GM18499 (cell line): ENCODE measurements around the gene CDKAL1.
A peak's percentile ranks its signal among the peaks of the same experiment; 100 is the strongest.
"Not testable (repeated sequence)": the region's sequence is repeated elsewhere in the genome, so short reads cannot be mapped to it uniquely, and the experiment has no call there.

Source experiments
- ATAC-seq: cut with Tn5 transposase; IDR thresholded peaks from one replicate; pipeline ENCODE4 v1.9.1; 2021; ENCODE audit warnings: moderate number of reproducible peaks; ENCODE audit not compliant: insufficient read depth, unreplicated experiment

Gene CDKAL1

GRCh38 chr6:21240709-21241108 lies 706.5 kb downstream of the CDKAL1 start:
- ATAC-seq, result no peak

- ATAC-seq, result no peak
Measured at GRCh38 chr6:21241231-21242130, 707.2 kb downstream of the CDKAL1 start.

GRCh38 chr6:21244897-21245470 lies 710.7 kb downstream of the CDKAL1 start:
- no peak for ATAC-seq

GRCh38 chr6:21245488-21245887 lies 711.2 kb downstream of the CDKAL1 start:
- no peak for ATAC-seq

- ATAC-seq, result no peak
Measured at GRCh38 chr6:21246075-21246474, 711.8 kb downstream of the CDKAL1 start.

GRCh38 chr6:21254460-21254859 lies 720.2 kb downstream of the CDKAL1 start:
- not testable (repeated sequence) for ATAC-seq

GRCh38 chr6:21256197-21256596 lies 721.9 kb downstream of the CDKAL1 start:
- no peak for ATAC-seq

GRCh38 chr6:21257125-21257524 lies 722.9 kb downstream of the CDKAL1 start:
- ATAC-seq, result no peak

GRCh38 chr6:21258665-21259064 lies 724.4 kb downstream of the CDKAL1 start:
- ATAC-seq, result no peak

GRCh38 chr6:21259660-21260059 lies 725.4 kb downstream of the CDKAL1 start:
- ATAC-seq, result no peak

GRCh38 chr6:21262504-21262903 lies 728.2 kb downstream of the CDKAL1 start:
- ATAC-seq, result no peak

GRCh38 chr6:21263531-21264287 lies 729.5 kb downstream of the CDKAL1 start:
- peak; percentile 57 for ATAC-seq

GRCh38 chr6:21264288-21265033 lies 730.2 kb downstream of the CDKAL1 start:
- no peak for ATAC-seq

GRCh38 chr6:21265034-21265729 lies 730.9 kb downstream of the CDKAL1 start:
- ATAC-seq, result no peak

GRCh38 chr6:21265730-21266044 lies 731.4 kb downstream of the CDKAL1 start:
- ATAC-seq, result no peak

GRCh38 chr6:21270636-21271201 lies 736.5 kb downstream of the CDKAL1 start:
- ATAC-seq, result no peak

GRCh38 chr6:21271428-21272155 lies 737.3 kb downstream of the CDKAL1 start:
- ATAC-seq, result no peak

- ATAC-seq, result no peak
Measured at GRCh38 chr6:21273451-21273850, 739.2 kb downstream of the CDKAL1 start.

- no peak for ATAC-seq
Measured at GRCh38 chr6:21274851-21275250, 740.6 kb downstream of the CDKAL1 start.
